Stomach smooth muscle (tissue), 2 donors: ENCODE data around the gene KAZN.

Experiments
- H3K27ac ChIP-seq: one replicate; pipeline ENCODE4 v1.7.0; 2013; ENCODE audit warnings: mild to moderate bottlenecking, low read length, inconsistent platforms
- H3K27me3 ChIP-seq, 2 donors: one replicate each; pipeline ENCODE4 v1.7.0; 2013; ENCODE audit warnings: low read length in 2 of 2; ENCODE audit not compliant: insufficient read depth in 2 of 2, control insufficient read depth in 1 of 2
- H3K36me3 ChIP-seq, 2 donors: one replicate each; pipeline ENCODE4 v1.7.0; 2013; ENCODE audit warnings: low read length in 2 of 2; ENCODE audit not compliant: control insufficient read depth in 2 of 2, insufficient read depth in 2 of 2
- H3K4me1 ChIP-seq: one replicate; pipeline ENCODE4 v1.7.0; 2013; ENCODE audit warnings: low read length; ENCODE audit not compliant: control insufficient read depth, insufficient read depth
- H3K4me3 ChIP-seq, 2 donors: one replicate each; pipeline ENCODE4 v1.7.0; 2013; ENCODE audit warnings: low read length in 2 of 2
- H3K9ac ChIP-seq, 2 donors: one replicate each; pipeline ENCODE4 v1.7.0; 2013; ENCODE audit warnings: low read length in 2 of 2, mild to moderate bottlenecking in 1 of 2
- H3K9me3 ChIP-seq, 2 donors: one replicate each; pipeline ENCODE4 v1.7.0; 2013; ENCODE audit warnings: low read length in 2 of 2; ENCODE audit not compliant: control insufficient read depth in 2 of 2
- donor health status: healthy.
- donor health status: Pancreatic carcinoma.

The KAZN gene

GRCh38 chr1:14768582-14769304 lies 170.3 kb downstream of the KAZN start:
- Histone ChIP-seq H3K4me3 (no peak overlapping the region), H3K9me3 (peaks cover 0 to 7% of the 10 kb centered on the region in 2 donors), H3K27me3 (no peaks in the 10 kb centered on the region), H3K27ac (no peak overlapping the region), H3K36me3 (no peaks in the 10 kb centered on the region), H3K4me1 (no peaks in the 10 kb centered on the region), H3K9ac (no peak overlapping the region)

GRCh38 chr1:14769486-14770274 lies 171.2 kb downstream of the KAZN start:
- no peaks in the 10 kb centered on the region for H3K27me3 ChIP-seq
- H3K4me1 ChIP-seq = no peaks in the 10 kb centered on the region
- H3K4me3 ChIP-seq = no peak overlapping the region
- H3K9me3 ChIP-seq = peaks cover 0 to 7% of the 10 kb centered on the region in 2 donors
- H3K36me3 ChIP-seq = no peaks in the 10 kb centered on the region
- H3K27ac ChIP-seq = no peak overlapping the region
- H3K9ac ChIP-seq = no peak overlapping the region

GRCh38 chr1:14773396-14774025 lies 175.0 kb downstream of the KAZN start:
- H3K27ac ChIP-seq = no peak overlapping the region
- H3K4me1 ChIP-seq = no peaks in the 10 kb centered on the region
- no peak overlapping the region for H3K9ac ChIP-seq
- no peaks in the 10 kb centered on the region for H3K9me3 ChIP-seq
- H3K4me3 ChIP-seq = no peak overlapping the region
- no peaks in the 10 kb centered on the region for H3K36me3 ChIP-seq
- H3K27me3 ChIP-seq = no peaks in the 10 kb centered on the region

- Histone ChIP-seq H3K9ac (no peak overlapping the region), H3K9me3 (no peaks in the 10 kb centered on the region), H3K27ac (no peak overlapping the region), H3K36me3 (no peaks in the 10 kb centered on the region), H3K4me1 (no peaks in the 10 kb centered on the region), H3K27me3 (no peaks in the 10 kb centered on the region), H3K4me3 (no peak overlapping the region)
Measured at GRCh38 chr1:14774225-14774624, 175.7 kb downstream of the KAZN start.

- Histone ChIP-seq H3K36me3 (no peaks in the 10 kb centered on the region), H3K9me3 (no peaks in the 10 kb centered on the region), H3K4me1 (no peaks in the 10 kb centered on the region), H3K27ac (no peak overlapping the region), H3K9ac (no peak overlapping the region), H3K27me3 (no peaks in the 10 kb centered on the region), H3K4me3 (no peak overlapping the region)
Measured at GRCh38 chr1:14774988-14775387, 176.5 kb downstream of the KAZN start.

- Histone ChIP-seq H3K27ac (no peak overlapping the region), H3K27me3 (no peaks in the 10 kb centered on the region), H3K9ac (no peak overlapping the region), H3K36me3 (no peaks in the 10 kb centered on the region), H3K9me3 (no peaks in the 10 kb centered on the region), H3K4me3 (no peak overlapping the region), H3K4me1 (no peaks in the 10 kb centered on the region)
Measured at GRCh38 chr1:14775434-14775833, 176.9 kb downstream of the KAZN start.

- no peaks in the 10 kb centered on the region for H3K4me1 ChIP-seq
- no peaks in the 10 kb centered on the region for H3K9me3 ChIP-seq
- no peak overlapping the region for H3K9ac ChIP-seq
- no peaks in the 10 kb centered on the region for H3K27me3 ChIP-seq
- no peak overlapping the region for H3K27ac ChIP-seq
- H3K36me3 ChIP-seq = no peaks in the 10 kb centered on the region
- H3K4me3 ChIP-seq = no peak overlapping the region
Measured at GRCh38 chr1:14777516-14778506, 179.3 kb downstream of the KAZN start.

GRCh38 chr1:14778541-14778897 lies 180.0 kb downstream of the KAZN start:
- H3K27ac ChIP-seq = no peak overlapping the region
- no peaks in the 10 kb centered on the region for H3K4me1 ChIP-seq
- H3K36me3 ChIP-seq = no peaks in the 10 kb centered on the region
- no peaks in the 10 kb centered on the region for H3K27me3 ChIP-seq
- no peaks in the 10 kb centered on the region for H3K9me3 ChIP-seq
- no peak overlapping the region for H3K9ac ChIP-seq
- H3K4me3 ChIP-seq = no peak overlapping the region

- peaks cover 0 to 3% of the 10 kb centered on the region in 2 donors for H3K27me3 ChIP-seq
- no peaks in the 10 kb centered on the region for H3K4me1 ChIP-seq
- H3K27ac ChIP-seq = no peak overlapping the region
- no peak overlapping the region for H3K4me3 ChIP-seq
- no peaks in the 10 kb centered on the region for H3K36me3 ChIP-seq
- no peaks in the 10 kb centered on the region for H3K9me3 ChIP-seq
- no peak overlapping the region for H3K9ac ChIP-seq
Measured at GRCh38 chr1:14778898-14779865, 180.7 kb downstream of the KAZN start.
